GM12872 (cell line): ENCODE results near the gene RAD9A.
A peak's percentile ranks its signal among the peaks of the same experiment; 100 is the strongest.

Experiments
- TF ChIP-seq, protein P1 (sequence below): IDR thresholded peaks from 3 replicates; pipeline ENCODE4 v1.5.1; 2011; ENCODE audit warnings: low read depth, mild to moderate bottlenecking, low read length, moderate library complexity; ENCODE audit not compliant: insufficient read depth

The RAD9A gene

DNA sequence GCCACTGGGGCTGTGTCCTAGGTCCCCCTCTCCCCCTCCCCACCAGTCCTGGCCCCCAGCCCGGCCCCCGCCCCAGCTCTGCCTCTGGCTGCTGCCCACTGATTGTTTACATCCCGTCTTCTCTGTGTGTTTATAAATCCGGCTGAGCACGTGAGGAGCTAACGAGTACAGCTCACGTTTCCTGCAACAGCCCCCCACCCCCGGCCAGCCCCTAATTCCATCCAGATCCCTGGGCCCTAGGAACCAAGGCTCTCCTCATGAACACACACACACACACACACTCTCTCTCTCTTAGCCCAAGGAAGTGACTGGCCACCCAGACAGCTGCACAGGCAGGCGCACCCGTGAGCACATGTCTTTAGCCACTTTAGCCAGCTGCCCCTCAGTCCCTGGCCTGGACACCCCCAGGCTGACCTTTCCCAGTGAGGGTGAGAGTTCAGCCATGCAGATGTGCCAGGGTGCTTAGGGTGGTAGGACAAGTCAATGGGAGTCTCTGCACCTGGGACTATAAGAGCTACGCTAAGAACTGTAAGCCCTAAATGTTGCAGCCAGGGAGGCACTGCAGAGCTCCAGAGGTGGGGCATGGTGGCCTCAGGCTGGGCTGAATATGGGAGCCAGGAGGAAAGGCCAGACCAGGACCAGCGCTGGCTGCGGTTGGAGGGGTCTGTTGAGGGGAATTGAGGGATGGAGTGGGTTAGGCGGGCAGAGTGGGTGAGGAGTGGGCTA, 21.3 kb upstream of the RAD9A start:
- TF ChIP-seq, protein P1, sequence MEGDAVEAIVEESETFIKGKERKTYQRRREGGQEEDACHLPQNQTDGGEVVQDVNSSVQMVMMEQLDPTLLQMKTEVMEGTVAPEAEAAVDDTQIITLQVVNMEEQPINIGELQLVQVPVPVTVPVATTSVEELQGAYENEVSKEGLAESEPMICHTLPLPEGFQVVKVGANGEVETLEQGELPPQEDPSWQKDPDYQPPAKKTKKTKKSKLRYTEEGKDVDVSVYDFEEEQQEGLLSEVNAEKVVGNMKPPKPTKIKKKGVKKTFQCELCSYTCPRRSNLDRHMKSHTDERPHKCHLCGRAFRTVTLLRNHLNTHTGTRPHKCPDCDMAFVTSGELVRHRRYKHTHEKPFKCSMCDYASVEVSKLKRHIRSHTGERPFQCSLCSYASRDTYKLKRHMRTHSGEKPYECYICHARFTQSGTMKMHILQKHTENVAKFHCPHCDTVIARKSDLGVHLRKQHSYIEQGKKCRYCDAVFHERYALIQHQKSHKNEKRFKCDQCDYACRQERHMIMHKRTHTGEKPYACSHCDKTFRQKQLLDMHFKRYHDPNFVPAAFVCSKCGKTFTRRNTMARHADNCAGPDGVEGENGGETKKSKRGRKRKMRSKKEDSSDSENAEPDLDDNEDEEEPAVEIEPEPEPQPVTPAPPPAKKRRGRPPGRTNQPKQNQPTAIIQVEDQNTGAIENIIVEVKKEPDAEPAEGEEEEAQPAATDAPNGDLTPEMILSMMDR, result no peak

- TF ChIP-seq, protein P1, result peak; percentile 67
These were observed 20.4 kb upstream of the RAD9A start for GRCh38 chr11:67371189-67371910.

DNA sequence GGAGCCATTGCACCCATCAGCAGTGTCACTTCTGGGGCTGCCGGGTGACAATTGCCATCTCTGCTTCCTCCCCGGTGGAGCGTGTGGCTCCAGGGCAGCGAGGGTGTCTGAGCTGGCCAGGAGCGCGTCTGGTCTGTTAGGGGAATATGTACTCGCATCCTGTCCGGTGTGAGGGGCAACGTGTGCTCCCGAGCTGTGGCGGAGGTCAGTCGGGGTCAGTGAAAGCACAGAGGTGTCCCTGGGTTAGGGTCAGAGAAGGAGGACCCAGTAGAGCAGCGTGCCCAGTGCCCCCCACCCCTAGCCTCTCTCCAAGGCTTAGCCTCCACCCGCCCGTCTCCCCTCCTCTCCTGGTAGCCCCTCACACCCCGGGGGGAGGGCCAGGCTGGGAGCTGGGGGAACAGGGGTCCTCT, 19.9 kb upstream of the RAD9A start:
- TF ChIP-seq, protein P1, result no peak

- TF ChIP-seq, protein P1, result no peak
These were observed 19.3 kb upstream of the RAD9A start for GRCh38 chr11:67372321-67372992.

DNA sequence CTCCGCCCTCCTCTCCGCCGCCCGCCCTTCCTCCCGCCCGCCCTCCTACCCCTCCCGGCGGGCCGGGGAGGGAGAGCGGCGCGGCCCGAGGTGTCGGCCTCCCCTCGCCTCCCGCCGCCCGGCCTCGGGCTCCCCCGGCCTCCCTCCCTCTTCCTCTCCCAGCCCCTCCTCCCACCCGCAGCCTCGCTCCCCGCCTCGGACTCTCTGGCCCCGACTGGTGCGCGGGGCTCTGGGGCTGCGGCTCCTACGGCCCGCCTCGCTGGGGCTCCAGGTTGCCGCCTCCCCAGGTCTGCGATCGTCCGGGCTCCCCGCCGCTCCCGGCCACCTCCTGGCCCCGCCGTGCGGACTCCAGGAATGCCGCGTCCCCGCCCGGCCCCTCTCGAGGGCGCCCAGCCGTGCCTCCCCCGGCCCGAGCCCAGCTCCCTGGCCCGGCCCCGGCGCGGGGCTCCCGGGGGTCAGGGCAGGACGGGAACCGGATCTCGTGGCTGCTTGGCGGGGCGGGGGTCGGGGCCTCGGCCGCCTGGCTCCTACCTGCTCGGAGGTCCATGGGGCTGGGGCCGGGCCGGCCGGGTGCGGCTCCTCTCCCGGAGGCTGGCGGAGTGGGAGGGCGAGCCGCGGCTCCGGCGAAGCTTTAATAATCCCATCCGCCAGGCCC, 18.7 kb upstream of the RAD9A start, which contains the start of gene CLCF1:
TSS of gene CLCF1 (minus strand) at position 606 of the 655 bp plus-strand sequence. CDS start at position 547, 59 bp downstream.
- TF ChIP-seq, protein P1, result no peak

DNA sequence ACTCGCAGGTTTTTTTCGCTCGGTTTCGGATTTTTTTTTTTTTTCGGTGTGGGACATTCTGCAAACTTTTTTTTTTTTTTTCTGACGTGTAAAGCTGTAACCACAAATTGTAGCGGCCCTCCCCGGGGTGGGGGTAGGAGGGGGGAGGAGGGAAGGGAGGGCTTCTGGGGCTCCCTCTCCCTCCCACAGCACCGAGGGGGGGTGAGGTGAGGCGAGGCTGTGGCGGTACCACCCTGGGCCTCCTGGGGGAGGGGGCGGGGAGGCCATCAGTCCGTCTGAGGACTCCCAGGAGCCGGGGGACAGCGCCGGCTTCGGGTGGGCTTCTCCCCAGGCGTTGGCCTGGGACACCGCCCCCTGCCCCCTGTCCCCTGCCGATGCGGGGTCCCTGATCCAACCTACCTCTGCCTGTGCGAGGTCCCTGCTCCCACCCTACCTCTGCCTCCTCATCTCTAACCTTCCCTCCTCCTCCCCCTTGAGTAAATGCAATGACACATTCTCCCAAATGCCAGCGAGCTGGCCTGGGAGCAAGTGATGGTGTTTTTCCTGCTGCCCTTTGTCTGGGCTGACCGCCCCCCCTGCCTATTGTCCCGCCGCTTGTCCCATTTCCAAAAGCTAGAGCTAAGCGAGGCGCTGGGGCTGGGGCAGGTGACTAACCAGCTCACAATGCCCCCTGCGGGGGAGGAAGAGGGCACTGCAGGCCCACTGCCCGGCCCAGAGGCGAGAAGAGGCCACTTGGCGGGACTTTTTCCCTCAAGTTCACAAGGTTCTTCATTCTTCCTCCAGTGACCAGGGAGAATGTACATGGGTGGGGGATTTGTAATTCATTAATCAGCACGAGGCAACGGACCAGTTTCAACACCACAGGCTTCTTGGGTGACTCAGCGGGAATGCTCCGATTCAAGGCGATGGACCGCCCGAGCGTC, 17.9 kb upstream of the RAD9A start:
- TF ChIP-seq, protein P1, result peak; percentile 72
